Body of pancreas (tissue), 4 donors: ENCODE data around the gene STRIP2.
A peak's percentile ranks its signal among the peaks of the same experiment; 100 is the strongest.

Experiments used
- CTCF ChIP-seq, 7 experiments: fragments of 450-650 bp in 4 of 7; fragments of 200-600 bp in 3 of 7; sonication (generic) in 3 of 7; IDR thresholded peaks; one replicate each; pipeline ENCODE4 v1.5.1; 2016 to 2019; ENCODE audit warnings: antibody characterized with exemption in 7 of 7
- POLR2A ChIP-seq, 3 donors: fragments of 450-650 bp; IDR thresholded peaks; one replicate each; pipeline ENCODE4 v1.6.1; 2016; ENCODE audit warnings: antibody characterized with exemption in 3 of 3, mild to moderate bottlenecking in 2 of 3

DNA sequence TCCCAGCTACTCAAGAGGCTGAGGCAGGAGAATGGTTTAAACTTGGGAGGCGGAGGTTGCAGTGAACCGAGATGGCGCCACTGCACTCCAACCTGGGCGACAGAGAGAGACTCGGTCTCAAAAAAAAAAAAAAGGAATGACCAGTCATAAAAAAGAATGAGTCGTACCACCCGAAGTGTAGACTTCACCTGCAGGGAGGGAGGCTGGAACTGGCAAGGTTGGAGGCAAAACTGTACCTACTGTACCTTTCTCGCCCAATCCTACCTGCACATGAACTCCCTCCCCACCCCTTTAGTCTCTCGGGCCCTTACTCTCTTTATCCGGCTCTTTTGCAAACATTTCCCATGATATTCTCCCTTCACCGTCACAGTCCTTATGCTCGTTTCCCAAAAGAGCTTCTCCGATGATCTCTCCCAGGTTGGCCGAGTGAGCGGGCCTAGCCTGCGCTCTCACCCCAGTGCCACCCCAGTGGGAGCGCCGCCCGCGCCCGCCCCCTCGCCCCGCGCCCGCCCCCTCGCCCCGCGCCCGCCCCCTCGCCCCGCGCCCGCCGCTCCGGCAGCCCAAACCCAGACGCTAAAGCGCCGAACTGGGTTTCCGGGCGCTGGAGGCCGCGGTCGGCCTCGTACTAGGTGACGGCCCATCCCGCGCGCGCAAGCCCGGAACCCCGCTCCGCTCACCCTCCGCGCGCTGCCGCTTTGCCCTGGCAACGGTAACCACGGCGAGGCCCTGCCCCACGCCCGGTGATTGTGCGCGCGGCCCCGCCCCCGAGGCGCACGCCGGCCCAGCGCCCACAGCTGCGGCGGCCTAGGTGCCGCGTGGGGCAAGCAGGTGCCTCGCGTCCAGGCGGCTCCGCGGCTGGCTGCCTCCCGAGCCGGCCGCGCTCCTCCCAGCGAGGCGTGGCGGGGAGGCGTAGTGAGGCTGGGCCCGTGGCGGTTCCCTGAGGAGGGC is 67.8 kb downstream of the STRIP2 start, which contains the start of gene SMKR1:
- TF ChIP-seq POLR2A (IDR thresholded peaks at IDR 0.05) (peak; percentile 11 to 31 (median 27)), CTCF (IDR thresholded peaks at IDR 0.05) (no peak)
